Loucy (cell line): ENCODE results near the gene EEPD1.

Source experiments
- CTCF ChIP-seq: fragments of 200-600 bp; sonication (generic); conservative IDR thresholded peaks from 2 replicates; pipeline ENCODE4 v1.5.1; 2014; ENCODE audit warnings: mild to moderate bottlenecking, antibody characterized with exemption, low read length
- EZH2phosphoT487 ChIP-seq: fragments of 200-600 bp; IDR thresholded peaks from 2 replicates; pipeline ENCODE4 v1.6.1; 2018; ENCODE audit warnings: antibody characterized with exemption, mild to moderate bottlenecking, moderate library complexity, borderline replicate concordance

- TF ChIP-seq EZH2phosphoT487, result no peak
- no peak for TF ChIP-seq CTCF
Observed at GRCh38 chr7:36318116-36318515, 165.1 kb downstream of the EEPD1 start.
